GM21381 (cell line): ENCODE data around the gene BTBD9.

Experiments used
- ATAC-seq: cut with Tn5 transposase; IDR thresholded peaks from one replicate; pipeline ENCODE4 v1.9.1; 2021; ENCODE audit warnings: mild to moderate bottlenecking, moderate library complexity; ENCODE audit not compliant: unreplicated experiment

The BTBD9 gene

DNA sequence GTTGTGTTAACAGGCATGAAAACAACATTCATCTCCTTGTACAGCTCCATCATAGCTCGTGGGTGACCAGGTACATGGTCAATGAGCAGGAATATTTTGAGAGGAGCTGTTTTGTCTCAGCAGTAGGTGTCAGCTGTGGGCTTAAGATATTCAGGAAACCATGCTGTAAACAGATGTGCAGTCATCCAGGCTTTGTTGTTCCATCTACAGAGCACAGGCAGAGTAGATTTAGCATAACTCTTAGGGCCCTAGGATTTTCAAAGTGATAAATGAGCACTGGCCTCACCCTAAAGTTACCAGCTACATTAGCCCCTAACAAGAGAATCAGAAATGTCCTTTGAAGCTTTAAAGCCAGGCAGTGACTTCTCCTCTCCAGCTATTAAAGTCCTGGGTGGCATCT lies 154.2 kb downstream of the BTBD9 start:
- ATAC-seq: no peak

GRCh38 chr6:38484656-38485055 lies 155.1 kb downstream of the BTBD9 start:
- ATAC-seq: no peak

GRCh38 chr6:38483526-38483925 lies 156.2 kb downstream of the BTBD9 start:
- peak; percentile 66 for ATAC-seq

DNA sequence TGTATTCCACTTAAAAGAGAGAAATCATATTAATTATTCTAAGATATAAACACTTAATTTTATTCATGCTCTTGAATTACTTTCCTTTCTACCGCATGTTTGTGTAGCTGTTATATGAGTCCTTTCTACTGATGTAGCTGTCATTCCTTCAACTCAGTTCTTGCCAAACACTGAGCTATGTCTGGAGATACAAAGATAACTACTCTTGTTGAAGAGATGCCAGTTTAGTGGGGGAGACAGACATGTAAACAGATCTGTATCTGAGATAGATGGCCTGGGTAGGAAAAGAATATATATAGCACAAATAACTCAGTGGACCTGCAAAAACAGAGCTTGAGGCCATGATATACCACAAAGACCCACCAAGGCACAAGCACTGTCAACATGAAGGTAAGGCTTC lies 157.3 kb downstream of the BTBD9 start:
- ATAC-seq: no peak

GRCh38 chr6:38481851-38482250 lies 157.9 kb downstream of the BTBD9 start:
- ATAC-seq: no peak

- ATAC-seq: no peak
Observed at GRCh38 chr6:38481211-38481836, 158.4 kb downstream of the BTBD9 start.

- ATAC-seq: no peak
Observed at GRCh38 chr6:38480036-38480435, 159.7 kb downstream of the BTBD9 start.

DNA sequence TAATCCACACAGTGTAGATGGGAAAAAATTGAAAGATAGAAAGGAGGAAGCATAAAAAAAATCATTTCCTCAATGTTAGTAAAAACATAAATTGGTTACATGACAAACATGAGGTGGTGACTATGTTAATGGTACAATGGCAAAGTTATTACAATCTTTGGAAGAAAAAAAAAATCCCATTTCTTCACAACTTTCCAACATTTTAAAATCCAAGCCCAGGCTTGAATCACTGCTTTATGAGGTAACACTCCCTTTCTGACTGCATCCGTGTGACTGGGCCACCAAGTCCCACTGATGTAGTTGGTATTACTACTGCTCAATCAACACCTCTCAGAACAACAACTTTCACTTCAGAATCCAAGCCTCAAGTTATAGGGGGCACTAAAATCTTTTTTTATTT lies 160.4 kb downstream of the BTBD9 start:
- ATAC-seq: no peak

DNA sequence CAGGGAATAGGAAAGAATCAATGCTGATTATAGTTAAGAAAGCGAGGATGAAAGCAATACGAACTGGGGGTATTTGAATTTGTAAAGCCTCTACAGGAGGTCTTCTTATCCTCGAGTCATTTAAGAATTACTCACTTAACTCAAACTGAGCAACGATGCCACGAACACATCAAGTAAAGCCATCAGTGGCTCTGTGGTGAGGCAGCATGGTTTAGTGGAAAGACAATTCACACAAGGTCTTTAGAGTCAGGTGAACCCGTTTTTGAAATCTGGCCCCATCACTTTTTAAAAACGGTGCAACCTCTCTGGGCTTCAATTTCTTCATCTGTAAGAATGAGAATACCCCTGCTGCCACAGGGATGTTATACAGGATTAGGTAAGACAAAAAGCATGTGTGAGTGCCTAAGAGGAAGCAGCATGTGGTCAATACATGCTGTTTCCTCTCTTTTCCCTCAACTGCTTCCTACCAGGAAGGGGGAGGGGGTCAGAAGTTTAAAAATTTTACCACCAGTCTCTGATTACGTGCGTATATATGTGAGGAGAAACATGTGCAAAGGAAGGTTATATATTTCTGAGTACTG lies 162.0 kb downstream of the BTBD9 start:
- no peak for ATAC-seq

- ATAC-seq: no peak
Observed at GRCh38 chr6:38476888-38477287, 162.8 kb downstream of the BTBD9 start.

GRCh38 chr6:38476141-38476540 lies 163.6 kb downstream of the BTBD9 start:
- no peak for ATAC-seq

DNA sequence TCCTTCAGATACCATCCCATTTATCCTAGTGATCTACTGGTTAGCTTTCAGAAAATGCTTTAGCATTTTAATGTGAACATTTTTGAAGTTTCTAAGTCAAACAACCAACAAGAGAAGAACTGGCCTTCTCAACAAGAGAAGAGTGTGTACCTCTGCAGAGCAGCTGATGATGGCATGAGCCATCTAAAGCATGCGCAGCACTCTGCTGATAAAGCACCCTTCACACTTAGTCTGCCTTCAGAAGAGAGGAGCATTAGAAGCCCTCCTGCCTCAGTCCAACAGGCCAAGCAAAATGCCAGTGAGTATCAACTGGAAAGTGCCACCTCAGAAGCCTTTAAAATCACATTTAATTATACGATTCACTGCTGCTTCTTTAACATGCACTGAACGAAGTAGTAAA lies 169.2 kb downstream of the BTBD9 start:
- ATAC-seq: no peak

DNA sequence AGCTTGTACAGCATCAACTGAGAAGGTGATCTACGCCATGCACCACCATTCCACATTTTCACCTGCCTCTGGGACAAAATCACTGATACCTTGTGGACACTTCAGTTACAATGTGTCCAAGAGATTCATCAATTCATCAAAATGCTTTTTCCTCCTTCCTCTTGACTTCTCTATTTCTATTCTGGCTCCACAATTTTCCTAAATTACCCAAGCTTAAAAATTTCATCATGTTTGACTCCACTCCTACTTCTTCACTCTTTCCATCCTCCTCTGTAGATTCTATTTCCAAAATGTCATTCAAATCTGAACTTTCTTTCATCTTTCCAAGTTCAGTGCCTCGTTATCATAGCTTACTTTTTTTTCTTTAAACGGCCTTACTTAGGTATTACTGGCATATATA lies 172.2 kb downstream of the BTBD9 start:
- ATAC-seq: no peak

- ATAC-seq: no peak
Observed at GRCh38 chr6:38460186-38460585, 179.5 kb downstream of the BTBD9 start.

DNA sequence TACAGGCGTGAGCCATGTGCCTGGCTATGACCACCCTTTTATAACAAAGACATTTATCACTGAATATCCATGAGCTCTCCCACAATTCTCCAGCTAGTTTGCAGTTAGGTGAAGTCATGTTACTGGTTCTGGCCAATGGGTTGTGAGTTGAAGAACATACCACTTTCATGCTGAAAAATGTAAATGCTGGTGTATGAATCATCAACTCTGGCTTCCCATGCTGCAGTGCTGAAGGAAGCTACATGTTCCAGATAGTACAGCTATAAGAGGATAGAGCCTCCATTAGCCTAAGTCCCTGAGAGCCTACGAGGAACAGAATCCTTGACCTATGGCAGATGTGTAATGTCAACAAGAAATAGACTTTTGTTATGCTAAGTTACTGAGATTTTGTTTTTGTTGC lies 180.4 kb downstream of the BTBD9 start:
- no peak for ATAC-seq

GRCh38 chr6:38453861-38454260 lies 185.9 kb downstream of the BTBD9 start:
- no peak for ATAC-seq

GRCh38 chr6:38452816-38453660 lies 186.7 kb downstream of the BTBD9 start:
- no peak for ATAC-seq

DNA sequence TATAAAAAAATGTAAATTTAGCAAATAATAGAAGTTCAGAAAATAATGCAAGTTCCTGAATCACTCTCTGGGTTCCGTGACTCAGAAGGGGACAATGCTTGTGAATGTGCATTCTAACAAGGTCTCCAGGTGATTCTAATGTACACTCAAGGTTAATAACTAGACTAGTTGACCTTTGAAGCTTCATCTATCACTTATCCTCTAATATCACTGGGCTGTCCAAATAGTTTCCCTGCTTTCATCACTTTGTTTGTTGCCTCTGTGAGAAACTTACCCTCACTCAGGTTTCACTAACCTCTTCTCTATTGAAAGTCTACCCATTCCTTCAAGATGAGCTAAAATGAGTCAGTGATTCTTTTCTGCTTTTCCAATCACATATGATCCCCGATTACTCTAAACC lies 189.0 kb downstream of the BTBD9 start:
- ATAC-seq: no peak

DNA sequence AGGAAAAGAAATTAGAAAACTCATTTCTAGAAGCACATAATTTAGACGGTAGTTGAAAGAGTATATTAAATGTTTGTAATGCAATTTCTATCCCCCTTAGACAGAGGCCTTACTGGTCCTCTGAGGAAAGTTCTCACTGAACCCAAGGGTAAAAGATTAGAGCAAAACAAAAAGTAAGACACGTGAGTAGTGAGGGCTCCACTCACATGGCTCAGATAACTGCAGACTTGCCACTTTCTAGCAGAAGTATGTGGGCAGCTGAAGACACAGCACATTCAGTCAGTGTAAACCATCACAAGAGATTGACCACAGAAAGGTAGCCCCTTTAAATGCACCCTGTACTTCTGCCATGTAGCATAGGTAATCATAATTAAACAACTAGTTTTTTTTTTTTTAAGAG lies 193.8 kb downstream of the BTBD9 start:
- no peak for ATAC-seq

- ATAC-seq: no peak
Observed at GRCh38 chr6:38445336-38445735, 194.4 kb downstream of the BTBD9 start.

DNA sequence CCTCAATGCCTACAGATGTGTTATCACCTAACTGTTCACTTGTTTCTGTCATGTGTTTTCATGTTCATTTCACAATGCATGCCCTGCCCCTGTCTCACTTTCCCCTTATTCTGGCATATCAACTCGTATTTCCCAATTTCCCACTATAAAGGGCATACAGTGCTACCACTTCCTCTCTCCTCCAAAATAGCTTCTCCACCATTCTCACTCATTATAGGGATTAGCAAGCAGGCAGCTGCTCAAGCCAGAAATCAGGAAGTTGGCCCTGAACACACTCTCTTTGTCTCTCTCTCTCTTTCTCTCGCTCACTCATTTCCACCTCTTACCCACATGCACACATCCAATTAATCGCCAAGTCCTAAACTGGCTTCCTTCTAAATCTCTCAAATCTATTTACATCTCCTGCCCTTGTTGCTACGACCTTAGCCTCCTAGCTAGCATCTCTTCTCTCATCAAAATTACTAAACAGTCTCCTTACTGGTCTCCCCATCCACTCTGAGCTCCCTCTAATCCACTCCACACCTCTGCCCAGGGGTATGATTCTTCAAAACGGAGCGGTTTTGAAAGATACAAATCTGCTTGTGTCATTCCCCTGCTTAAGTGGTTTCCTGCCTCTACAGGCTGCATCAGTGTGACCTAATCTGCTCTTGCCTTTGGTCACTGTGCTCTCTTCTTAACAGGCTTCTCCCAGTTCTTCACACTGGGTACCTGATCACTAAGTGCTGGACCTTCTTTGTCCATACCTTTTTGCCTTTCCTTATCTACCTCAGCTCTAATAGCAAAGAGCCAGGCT lies 196.2 kb downstream of the BTBD9 start:
- ATAC-seq: no peak
